Nephron progenitor cell (in vitro differentiated cells): Measurements from ENCODE around the gene ASB10.

Experiments used
- DNase-seq: peaks from one replicate; pipeline ENCODE4 v3.0.0; 2021
- H3K27ac Mint-ChIP-seq: 2 replicates; pipeline ENCODE4 v1.8.0; 2021; ENCODE audit warnings: mild to moderate bottlenecking, moderate library complexity, mixed read lengths
- H3K27me3 Mint-ChIP-seq: 2 replicates; pipeline ENCODE4 v1.8.0; 2021; ENCODE audit warnings: mild to moderate bottlenecking, low read depth, mixed read lengths; ENCODE audit not compliant: poor library complexity
- H3K36me3 Mint-ChIP-seq: 2 replicates; pipeline ENCODE4 v1.8.0; 2021; ENCODE audit warnings: low read depth, mixed read lengths
- H3K4me1 Mint-ChIP-seq: 2 replicates; pipeline ENCODE4 v1.8.0; 2021; ENCODE audit warnings: mixed read lengths
- H3K4me3 Mint-ChIP-seq: 2 replicates; pipeline ENCODE4 v1.8.0; 2021; ENCODE audit warnings: mild to moderate bottlenecking, moderate library complexity, mixed read lengths
- H3K9me3 Mint-ChIP-seq: 2 replicates; pipeline ENCODE4 v1.8.0; 2021; ENCODE audit warnings: mild to moderate bottlenecking, moderate library complexity, mixed read lengths
- CTCF ChIP-seq: fragments of 200-600 bp; sonication (generic); IDR thresholded peaks from 2 replicates; pipeline ENCODE4 v1.5.0; 2021; ENCODE audit warnings: antibody characterized with exemption

ASB10 gene

GRCh38 chr7:151150388-151150787, 36.7 kb downstream of the ASB10 start:
- H3K27me3 Mint-ChIP-seq: peaks cover 17% of the 10 kb centered on the region
- no peak overlapping the region for H3K4me3 Mint-ChIP-seq
- TF ChIP-seq CTCF: no peak
- H3K27ac Mint-ChIP-seq: no peak overlapping the region
- no peaks in the 10 kb centered on the region for H3K36me3 Mint-ChIP-seq
- H3K4me1 Mint-ChIP-seq: no peaks in the 10 kb centered on the region
- DNase-seq: no peak
- H3K9me3 Mint-ChIP-seq: no peaks in the 10 kb centered on the region

DNA sequence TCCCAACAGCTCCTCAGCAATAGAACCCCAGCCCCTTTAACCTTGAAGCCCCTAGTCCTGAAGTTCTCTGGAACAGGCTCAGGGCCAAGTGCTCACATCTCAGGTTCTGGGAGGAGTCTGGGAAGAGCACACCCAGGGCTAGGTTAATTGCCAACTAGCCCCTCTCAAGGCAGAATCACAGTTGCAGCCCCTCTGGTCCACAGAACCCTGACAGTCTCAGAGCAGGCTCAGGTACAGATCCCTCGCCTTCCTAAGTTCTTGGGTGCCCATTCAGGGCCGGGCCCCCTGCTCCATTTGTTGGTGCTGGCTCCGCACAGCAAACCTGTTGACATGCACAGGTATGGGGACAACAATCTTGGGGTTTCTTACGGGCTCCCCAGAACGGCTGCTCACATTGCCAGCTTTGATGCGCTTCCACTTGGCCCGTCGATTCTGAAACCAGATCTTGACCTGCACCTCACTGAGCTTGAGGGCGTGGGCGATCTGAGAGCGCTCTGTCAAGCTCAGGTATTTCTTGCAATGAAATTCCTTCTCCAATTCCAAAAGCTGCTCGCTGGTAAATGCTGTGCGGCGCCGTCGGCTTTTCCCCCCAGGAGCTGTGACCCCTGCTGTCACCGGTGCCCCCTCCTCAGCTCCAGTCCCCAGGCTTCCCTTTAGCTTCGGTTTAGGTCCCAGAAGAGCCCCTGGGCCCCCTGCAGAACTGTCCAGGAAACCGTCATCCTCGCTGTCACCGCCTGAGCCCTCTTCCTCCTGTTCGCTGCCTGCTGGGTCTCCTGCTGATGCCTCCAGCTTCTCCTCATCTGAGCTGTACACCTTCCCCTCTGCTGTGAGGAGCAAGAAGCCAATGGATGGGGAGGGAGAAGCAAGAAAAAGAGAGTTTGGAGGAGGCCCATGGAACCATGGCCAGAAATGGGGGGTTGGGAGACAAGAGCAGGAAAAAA, 38.5 kb downstream of the ASB10 start:
- no peak for DNase-seq
- H3K9me3 Mint-ChIP-seq: no peaks in the 10 kb centered on the region
- peaks cover 17% of the 10 kb centered on the region for H3K27me3 Mint-ChIP-seq
- H3K4me1 Mint-ChIP-seq: no peaks in the 10 kb centered on the region
- TF ChIP-seq CTCF: no peak
- no peak overlapping the region for H3K27ac Mint-ChIP-seq
- H3K4me3 Mint-ChIP-seq: no peak overlapping the region
- H3K36me3 Mint-ChIP-seq: peaks cover 10% of the 10 kb centered on the region

- TF ChIP-seq CTCF: no peak
- H3K9me3 Mint-ChIP-seq: no peaks in the 10 kb centered on the region
- DNase-seq: no peak
- peaks cover 4% of the 10 kb centered on the region for H3K4me1 Mint-ChIP-seq
- H3K27ac Mint-ChIP-seq: no peak overlapping the region
- peaks cover 28% of the 10 kb centered on the region for H3K36me3 Mint-ChIP-seq
- no peak overlapping the region for H3K4me3 Mint-ChIP-seq
- H3K27me3 Mint-ChIP-seq: peaks cover 22% of the 10 kb centered on the region
These were observed 40.3 kb downstream of the ASB10 start for GRCh38 chr7:151146761-151147160.

DNA sequence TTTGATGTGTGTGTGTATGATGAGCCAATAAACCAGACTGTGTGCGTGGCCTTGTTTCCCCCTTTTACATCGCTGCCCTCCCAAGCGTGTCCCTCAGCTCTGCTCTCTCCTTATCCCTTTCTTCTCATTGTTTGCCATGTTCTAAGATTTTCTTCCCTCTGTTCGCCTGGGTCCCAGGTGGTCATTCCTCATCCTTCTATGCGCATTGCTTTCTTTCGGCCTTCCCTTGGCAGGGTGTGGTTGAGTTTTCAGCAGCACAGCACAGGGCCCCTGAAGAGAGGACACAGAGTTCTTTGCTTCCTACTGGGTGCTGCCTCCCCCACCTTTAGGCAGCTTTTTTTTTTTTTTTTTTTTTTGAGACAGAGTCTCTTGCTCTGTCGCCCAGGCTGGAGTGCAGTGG, 42.7 kb downstream of the ASB10 start:
- H3K27ac Mint-ChIP-seq: no peak overlapping the region
- peaks cover 6% of the 10 kb centered on the region for H3K4me1 Mint-ChIP-seq
- H3K36me3 Mint-ChIP-seq: peaks cover 45% of the 10 kb centered on the region
- H3K4me3 Mint-ChIP-seq: no peak overlapping the region
- no peak for DNase-seq
- H3K9me3 Mint-ChIP-seq: no peaks in the 10 kb centered on the region
- TF ChIP-seq CTCF: no peak
- H3K27me3 Mint-ChIP-seq: peaks cover 41% of the 10 kb centered on the region

GRCh38 chr7:151143261-151144015, 43.6 kb downstream of the ASB10 start:
- peaks cover 15% of the 10 kb centered on the region for H3K4me1 Mint-ChIP-seq
- no peak for TF ChIP-seq CTCF
- no peak overlapping the region for H3K27ac Mint-ChIP-seq
- peaks cover 51% of the 10 kb centered on the region for H3K27me3 Mint-ChIP-seq
- no peak for DNase-seq
- peaks cover 53% of the 10 kb centered on the region for H3K36me3 Mint-ChIP-seq
- no peak overlapping the region for H3K4me3 Mint-ChIP-seq
- no peaks in the 10 kb centered on the region for H3K9me3 Mint-ChIP-seq
